C4-2B (cell line): ENCODE measurements around the gene CEP68.

Experiments used
- CTCF ChIP-seq: fragments of 450-650 bp; conservative IDR thresholded peaks from 2 replicates; pipeline ENCODE4 v1.5.1; 2017; ENCODE audit warnings: mild to moderate bottlenecking
- ZFX ChIP-seq: fragments of 450-650 bp; IDR thresholded peaks from 2 replicates; pipeline ENCODE4 v1.6.1; 2017

DNA sequence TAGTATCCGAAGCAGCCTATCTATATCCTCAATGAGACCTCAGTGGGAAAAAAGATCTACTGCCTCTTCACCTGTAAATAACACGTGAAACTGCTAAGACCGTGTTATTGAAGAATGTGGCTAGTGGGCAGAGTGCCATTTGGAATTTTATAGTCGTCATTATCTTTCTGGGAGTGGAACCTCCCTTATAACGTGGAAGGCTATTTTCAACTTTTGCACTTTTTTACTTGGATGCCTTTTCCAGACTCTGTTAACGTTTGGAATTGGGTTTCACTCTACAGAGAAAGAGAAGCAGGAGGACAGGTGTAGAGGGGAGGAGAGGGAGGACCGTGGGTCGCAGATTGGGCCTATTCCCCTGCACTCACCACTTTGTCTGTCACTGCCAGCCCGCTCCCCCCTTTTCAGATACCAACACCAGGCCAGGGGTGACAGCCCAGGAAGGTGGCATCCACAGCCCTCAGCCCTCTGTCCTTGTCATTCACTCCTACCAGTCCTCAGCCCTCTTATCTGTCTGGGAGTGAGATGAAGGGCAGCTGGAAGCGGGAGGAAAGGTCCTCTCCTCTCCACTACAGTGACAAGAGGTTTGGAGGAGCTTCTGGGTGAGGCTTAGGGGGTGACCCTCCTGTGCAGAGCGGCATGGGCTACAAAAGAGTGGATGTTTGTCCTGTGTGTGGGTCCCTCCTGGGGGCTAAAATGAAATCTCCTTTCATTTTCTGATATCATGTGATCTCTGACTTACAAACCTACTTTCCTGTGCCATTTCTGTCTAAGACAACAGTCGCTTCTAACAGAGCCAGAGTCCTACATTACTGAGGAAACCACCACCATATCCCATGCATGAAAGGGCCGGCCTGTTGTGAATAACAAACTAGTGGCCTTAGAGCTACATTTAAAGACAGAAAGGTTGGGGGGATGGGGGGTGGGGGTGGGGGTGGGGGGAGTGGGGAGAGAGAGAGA, 23.9 kb upstream of the CEP68 start:
- no peak for TF ChIP-seq CTCF
- TF ChIP-seq ZFX, result no peak
